ENCODE results near the gene UNC119.
"Not testable (repeated sequence)": the region's sequence is repeated elsewhere in the genome, so short reads cannot be mapped to it uniquely, and the experiment has no call there.

Gene UNC119

DNA sequence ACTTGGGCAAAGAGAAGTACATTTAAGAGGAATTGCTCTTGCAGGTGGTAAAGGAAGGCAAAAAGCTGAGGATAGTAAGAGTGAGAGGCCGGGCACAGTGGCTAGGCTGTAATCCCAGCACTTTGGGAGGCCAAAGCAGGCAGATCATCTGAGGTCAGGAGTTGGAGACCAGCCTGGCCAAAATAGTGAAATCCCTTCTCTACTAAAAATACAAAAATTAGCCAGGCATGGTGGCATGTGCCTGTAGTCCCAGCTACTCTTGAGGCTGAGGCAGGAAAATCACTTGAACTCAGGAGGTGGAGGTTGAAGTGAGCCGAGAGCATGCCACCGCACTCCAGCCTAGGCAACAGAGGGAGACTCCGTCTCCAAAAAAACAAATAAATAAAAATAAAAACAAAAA is 30.1 kb downstream of the UNC119 start:
- DNase-seq (ENCODE audit: low spot score): not testable (repeated sequence)

DNA sequence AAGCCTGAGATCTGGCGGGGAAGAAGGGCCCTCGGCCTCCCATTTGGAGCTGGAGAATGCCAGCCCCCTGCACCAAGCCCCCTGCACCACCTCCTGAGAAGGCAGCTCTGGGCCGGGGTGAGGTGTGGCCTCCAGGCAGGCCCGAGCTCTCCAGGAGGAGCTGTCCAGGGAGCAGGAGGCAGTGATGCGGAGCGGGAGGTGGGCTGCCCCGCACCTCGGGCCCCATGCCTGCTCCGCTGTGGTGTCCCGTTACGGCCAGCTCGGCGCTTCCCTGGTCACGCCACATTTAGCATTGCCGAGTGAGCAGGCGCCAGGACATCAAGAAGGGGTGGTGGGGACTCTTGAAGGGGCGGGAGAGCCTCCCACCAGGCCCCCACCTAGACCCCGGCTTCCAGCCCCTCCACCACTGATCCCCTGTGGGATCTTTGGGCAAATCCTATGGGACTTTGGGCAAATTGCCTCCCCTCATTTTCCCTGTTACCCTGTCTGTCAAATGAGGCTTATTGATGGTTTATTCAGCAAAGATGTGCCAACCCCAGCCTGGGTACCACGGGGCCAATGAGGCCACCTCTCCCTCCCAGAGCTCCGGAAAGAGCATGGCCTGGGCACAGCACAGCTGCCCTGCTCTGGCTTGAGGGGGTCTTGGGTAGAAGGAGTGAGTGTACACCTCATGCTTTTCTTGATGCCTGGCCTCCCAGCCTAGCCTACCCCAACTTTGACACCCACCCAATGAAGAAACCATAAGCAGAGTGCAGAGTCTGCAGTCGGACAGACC is 30.9 kb downstream of the UNC119 start:
- DNase-seq (ENCODE audit: low spot score): no peak

GRCh38 chr17:28520687-28521086 is 31.7 kb downstream of the UNC119 start:
- DNase-seq (ENCODE audit: low spot score): no peak

GRCh38 chr17:28519236-28519635 is 33.2 kb downstream of the UNC119 start:
- no peak for DNase-seq (ENCODE audit: low spot score)

- DNase-seq (ENCODE audit: low spot score): no peak
Measured at GRCh38 chr17:28518578-28518977, 33.8 kb downstream of the UNC119 start.

- DNase-seq (ENCODE audit: low spot score): no peak
Measured at GRCh38 chr17:28518132-28518531, 34.3 kb downstream of the UNC119 start.

DNA sequence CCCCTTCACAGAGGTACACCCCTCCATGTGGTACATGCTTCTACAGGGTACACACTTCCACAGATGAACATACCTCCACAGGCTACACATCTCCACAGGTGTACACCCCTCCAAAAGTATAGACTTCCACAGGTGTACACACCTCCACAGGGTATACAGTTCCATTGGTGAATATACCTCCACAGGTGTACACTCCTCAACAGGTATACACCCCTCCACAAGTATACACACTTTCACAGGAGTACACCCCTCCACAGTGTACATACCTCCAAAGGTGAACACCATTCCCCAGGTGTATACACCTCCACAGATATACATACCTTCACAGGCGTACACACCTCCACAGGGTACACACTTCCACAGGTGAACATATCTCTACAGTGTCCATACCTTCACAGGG is 36.9 kb downstream of the UNC119 start:
- no peak for DNase-seq (ENCODE audit: low spot score)

- no peak for DNase-seq (ENCODE audit: low spot score)
Measured at GRCh38 chr17:28514561-28515002, 37.8 kb downstream of the UNC119 start.

DNA sequence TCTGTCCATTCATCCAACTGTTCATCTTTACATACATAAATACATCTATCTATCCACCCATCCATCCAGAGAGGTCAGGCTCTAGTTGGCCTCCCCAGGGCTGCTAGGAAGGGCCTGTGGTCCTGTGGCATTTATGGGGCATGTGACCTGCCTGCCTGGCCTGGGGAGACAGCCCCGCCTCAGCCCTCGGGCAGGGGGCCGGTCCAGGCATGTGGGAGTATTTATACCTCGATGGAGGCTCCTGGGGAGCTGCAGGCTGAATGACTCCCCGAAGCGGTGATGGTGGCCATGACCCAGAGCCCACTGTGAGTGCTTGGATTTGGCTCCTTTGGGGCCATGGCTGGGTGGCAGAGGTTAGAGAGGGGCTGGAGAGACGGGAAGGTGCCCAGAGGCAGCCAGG is 38.9 kb downstream of the UNC119 start:
- DNase-seq (ENCODE audit: low spot score): no peak

- no peak for DNase-seq (ENCODE audit: low spot score)
Measured at GRCh38 chr17:28511858-28512461, 40.5 kb downstream of the UNC119 start.

GRCh38 chr17:28509789-28510188 is 42.6 kb downstream of the UNC119 start:
- no peak for DNase-seq (ENCODE audit: low spot score)

DNA sequence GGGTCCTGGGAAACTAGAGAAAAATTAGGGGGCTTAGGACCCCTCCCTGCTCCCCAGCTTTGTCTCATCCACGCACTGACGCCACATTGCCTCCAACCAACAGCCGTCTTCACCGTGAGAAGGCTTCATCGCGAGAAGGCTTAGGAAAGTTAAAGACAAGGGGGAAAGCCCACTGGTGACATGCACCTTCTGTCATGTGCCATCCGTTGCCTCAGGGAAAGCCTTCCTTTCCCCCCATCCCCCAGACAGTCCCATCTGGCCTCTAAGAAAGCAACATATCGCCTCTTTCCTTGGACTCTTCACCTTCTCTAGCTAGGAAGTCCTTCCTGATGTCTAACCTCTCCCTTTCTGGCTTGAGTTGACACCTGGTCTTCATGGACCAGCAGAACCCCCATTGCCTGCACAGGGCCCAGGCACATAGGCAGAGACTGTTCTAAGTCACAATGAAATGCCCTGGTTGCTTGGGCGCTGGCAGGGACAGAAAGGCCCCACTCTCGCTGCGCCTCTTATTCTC is 44.2 kb downstream of the UNC119 start:
- DNase-seq (ENCODE audit: low spot score): no peak

GRCh38 chr17:28507567-28508203 is 44.7 kb downstream of the UNC119 start:
- DNase-seq (ENCODE audit: low spot score): no peak

- DNase-seq (ENCODE audit: low spot score): no peak
Measured at GRCh38 chr17:28506763-28507487, 45.5 kb downstream of the UNC119 start.

DNA sequence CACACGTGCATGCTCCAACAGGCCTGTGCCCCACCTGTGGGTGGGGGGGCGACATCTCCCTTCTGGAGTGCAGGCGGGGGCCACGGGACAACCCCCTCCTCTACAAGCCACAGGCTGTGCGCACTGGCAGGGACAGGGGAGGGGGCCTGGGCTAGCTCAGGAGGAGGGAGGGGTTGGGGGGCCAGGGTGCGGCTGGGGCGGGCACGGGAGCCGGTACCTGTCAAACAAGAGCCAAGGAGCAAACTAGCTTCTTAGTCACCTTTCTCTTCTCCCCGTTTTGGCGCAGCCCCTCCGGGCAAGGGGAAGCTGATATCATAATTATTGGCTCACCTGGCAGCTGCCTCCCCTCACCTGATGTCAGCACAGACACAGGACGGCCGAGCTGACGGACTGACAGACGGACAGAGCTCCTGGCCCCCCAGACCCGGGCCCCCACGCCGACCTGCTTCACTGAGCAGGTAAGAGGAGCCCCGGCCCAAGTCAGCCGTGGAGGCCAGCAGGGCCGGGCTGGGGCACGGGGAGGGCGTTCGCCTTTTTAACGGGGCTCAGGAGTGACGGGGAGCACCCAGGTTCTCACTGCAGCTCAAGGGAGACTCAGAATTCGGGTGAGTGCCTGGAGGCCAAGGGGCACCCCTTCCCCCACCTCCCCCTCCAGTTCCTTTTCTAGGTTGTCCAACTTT is 46.3 kb downstream of the UNC119 start, which contains the start of gene FOXN1:
Gene FOXN1 (plus strand): TSS at position 363 of the 680 bp plus-strand sequence. CDS start 17,622 bp downstream, outside the sequence.
- no peak for DNase-seq (ENCODE audit: low spot score)

- no peak for DNase-seq (ENCODE audit: low spot score)
Measured at GRCh38 chr17:28503420-28503819, 49.0 kb downstream of the UNC119 start.

DNA sequence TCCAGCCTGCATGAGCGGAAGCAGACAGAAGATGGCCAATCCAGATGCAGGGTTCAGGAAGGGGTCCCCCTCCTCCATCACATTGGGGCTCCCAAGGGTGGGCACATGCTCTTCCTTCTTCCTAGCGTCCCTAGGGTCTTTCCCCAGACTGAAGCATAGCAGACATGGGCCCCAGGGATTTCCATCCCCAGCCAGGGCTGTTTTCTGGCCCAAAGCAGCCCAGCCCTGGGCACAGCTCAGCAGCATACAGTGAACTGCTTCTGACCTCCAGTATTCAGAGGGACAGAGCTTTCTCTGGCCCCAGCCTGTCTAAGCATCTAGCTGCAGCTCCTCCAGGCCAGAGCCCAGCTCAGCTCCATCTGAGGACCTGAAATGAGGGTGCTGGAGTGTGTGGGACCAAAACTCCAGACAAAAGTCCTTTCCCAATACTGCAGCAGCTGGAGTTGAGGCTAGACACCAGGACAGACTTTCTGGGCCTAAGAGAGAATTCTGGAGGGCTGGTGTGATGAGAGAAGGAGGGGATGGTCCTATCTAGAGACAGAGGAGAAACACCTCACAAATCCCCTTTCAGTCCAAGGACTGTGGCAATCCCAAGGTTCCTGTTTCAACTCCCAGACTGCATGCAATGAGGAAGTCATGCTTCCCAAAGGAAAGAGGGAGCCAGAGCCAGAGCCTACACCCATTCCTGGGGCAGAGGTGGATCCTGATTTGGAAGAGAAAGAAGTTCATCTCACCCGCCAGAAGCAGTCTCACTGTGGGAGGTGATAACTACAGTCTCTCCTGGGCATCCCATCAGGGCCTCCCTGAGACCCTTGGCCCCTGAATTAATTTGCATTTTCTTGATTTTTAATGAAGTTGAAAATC is 50.8 kb downstream of the UNC119 start:
- DNase-seq (ENCODE audit: low spot score): no peak

- DNase-seq (ENCODE audit: low spot score): no peak
Measured at GRCh38 chr17:28500712-28501379, 51.6 kb downstream of the UNC119 start.

- no peak for DNase-seq (ENCODE audit: low spot score)
Measured at GRCh38 chr17:28499684-28500357, 52.6 kb downstream of the UNC119 start.

GRCh38 chr17:28499364-28499664 is 53.1 kb downstream of the UNC119 start:
- no peak for DNase-seq (ENCODE audit: low spot score)

All from HuH-7 (cell line).